Measurements from ENCODE around the gene DCDC2.
"Not testable (repeated sequence)": the region's sequence is repeated elsewhere in the genome, so short reads cannot be mapped to it uniquely, and the experiment has no call there.

DCDC2 gene

DNA sequence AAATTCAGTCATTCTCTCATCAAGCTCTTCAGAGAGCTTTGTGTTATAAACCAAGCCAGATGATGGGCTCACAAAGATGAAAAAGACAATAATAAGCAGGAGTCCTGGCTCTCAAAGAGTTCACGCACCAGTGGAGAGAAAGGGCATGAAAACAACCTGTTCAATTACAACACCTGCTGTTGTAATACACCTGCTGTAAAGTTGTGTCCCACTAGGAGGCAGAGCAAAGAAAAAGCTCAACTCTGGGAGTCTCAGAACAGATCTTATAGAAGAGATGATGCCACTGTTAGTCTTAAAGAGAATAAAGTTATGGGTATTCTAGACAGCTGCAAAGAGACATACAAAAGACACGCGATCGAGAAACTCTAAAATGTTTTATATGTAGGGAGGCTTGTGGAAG lies 100.6 kb downstream of the DCDC2 start:
- DNase-seq (ENCODE audit: low read depth), result no peak

DNA sequence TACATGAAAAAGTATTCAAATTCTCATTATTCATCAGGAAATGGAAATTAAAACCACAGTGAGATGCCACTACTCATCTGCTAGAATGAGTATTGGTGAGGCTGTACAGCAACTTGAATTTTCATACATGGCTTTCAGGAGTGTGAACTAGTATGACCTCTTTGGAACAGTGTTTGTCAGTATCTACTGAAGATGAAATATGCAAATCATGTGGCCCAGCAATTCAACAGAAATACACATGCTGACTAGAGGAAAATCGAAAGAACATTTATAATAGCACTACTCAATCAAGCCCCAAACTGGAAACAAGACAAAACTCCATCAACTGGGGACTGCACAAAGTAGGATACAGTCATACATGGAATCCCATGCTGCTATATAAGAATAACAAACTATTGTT lies 102.2 kb downstream of the DCDC2 start:
- DNase-seq (ENCODE audit: low read depth), result no peak

DNA sequence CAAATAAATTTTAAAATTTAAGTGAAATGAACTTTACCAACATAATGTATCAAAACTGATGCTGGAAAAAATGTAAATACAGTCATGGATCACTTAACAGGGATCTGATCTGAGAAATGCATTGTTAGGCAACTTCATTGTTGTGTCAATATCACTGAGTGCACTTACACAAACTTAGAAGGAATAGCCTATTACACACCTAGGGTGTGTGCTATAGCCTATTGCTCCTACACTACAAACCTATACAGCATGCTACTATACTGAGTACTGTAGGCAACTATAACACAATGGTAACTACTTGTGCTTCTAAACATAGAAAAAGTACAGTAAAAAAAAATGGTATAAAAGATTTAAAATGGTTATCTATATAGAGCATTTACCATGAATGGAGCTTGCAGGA lies 104.5 kb downstream of the DCDC2 start:
- DNase-seq (ENCODE audit: low read depth), result no peak

DNA sequence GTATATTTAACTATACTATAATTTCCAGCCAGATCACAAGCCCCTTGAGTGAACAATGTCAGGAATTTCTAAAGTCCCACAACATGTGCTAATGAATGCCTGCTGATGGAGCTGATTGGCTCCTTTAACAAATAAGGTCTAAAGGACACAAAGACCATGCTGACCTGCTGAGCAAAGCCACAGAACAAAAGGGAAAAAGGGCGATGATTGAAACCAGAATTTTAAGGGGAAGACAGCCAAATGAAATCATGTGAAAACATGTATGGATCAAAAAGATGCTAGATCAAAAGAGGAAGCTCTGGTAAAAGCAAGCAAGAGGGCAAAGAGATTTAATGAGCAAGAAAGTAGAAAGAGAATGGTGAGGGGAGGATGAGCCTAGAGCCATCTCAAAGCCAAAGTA lies 105.6 kb downstream of the DCDC2 start:
- DNase-seq (ENCODE audit: low read depth), result no peak

DNA sequence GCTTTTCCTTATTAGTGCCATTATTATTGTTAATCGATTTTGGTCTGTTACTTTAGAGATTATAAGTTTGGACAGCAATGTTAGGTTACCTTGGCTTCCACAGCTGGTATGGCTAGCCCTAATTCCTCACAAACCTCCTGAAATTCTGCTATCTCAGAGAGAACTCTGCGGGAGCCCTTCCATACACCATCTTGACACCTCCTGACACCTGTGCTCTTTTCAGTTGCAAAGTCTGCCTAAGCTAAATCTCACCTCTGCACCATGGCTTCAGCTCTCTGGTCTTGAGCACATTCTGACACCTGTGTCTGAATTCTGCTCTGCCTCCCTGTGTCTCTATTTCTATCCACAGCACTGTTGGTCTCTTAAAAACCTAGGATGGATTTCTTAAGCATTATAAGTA lies 106.5 kb downstream of the DCDC2 start:
- no peak for DNase-seq (ENCODE audit: low read depth)

DNA sequence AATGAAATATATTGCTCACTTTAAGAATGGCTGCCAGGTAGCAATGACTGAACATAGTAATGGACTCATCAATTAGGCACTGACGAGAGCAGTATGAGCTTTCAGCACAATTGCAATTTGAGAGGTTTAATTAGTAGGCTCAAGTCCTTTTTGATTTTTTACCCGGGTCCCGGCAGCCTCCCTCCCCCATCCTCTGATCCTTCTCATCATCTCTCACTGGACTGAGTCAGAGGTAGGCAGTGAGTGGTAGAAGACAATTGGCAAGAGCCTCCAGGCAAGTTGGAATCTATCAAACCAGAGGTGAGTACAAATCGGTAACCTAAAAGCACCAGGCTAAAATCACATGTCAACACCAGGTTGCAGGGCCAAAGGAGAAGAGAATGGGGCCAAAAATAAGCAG lies 107.9 kb downstream of the DCDC2 start:
- DNase-seq (ENCODE audit: low read depth), result no peak

DNA sequence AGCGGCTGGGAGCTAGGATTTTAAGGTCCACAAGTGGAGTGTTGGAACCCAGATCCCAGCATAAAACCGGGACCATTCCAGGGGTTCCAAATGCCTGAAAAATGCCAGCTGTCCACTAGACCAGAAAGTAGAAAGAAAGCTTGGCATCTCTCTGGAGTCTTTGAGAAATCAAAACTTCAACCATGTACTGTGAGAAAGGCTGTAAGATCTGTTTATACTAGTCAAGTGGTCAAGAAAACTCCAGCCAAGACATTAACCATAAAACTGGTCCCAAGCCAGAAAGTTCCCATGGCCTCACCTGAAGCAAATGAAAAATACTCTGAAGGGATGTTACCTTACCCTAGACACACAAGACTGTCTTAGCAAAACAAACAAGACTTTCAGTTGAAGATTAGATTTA lies 112.6 kb downstream of the DCDC2 start:
- DNase-seq (ENCODE audit: low read depth), result no peak

DNA sequence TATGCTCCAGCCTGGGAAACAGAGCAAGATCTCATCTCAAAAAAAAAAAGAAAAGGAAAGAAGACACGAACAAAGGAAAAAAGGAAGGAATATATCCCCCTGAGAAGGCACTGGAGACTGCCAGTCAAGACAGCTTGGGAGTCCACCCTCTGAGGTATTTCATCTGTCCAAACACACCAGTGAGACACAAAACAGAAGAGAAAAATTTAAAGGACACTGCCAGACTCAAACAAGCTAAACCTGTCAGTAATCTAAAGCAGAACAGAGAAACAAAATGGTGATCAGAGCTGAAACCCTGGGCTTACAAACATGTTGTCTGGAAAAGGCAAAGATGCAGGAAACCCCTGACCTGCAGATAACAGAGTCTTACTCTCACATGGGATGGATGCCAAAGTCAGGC lies 114.9 kb downstream of the DCDC2 start:
- DNase-seq (ENCODE audit: low read depth), result no peak

DNA sequence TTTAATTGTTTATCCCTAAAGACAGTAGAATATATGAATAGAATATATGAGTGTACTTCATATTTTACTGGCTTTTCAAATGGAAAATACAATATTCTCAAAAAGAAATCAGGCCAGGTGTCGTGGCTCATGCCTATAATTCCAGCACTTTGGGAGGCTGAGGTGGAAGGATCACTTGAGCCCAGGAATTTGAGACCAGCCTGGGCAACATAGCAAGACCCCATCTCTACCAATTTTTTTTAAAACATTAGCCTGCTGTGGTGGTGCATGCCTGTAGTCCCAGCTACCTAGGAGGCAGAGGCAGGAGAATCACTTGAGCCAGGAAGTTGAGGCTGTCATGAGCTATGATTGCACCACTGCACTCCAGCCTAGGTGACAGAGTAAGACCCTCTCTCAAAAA lies 116.1 kb downstream of the DCDC2 start:
- DNase-seq (ENCODE audit: low read depth), result not testable (repeated sequence)

DNA sequence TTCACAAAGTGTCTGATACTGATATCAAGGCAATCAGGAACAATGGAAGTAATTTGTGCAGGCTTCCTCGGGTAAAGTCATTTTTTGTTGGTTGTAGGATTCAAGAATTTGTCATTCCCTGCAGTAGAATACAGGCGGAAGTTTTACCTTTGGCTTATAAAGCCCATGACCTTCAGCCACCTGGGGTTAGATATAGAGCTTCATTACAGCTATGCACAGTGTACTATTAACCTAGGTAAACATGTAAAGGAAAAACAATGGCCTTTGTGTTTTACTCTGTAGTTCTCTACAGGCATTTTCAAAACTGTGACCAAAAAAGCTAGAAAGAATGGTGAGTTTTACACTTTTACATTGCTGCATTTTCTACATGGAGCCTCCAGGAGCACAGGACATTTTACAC lies 116.9 kb downstream of the DCDC2 start:
- no peak for DNase-seq (ENCODE audit: low read depth)

DNA sequence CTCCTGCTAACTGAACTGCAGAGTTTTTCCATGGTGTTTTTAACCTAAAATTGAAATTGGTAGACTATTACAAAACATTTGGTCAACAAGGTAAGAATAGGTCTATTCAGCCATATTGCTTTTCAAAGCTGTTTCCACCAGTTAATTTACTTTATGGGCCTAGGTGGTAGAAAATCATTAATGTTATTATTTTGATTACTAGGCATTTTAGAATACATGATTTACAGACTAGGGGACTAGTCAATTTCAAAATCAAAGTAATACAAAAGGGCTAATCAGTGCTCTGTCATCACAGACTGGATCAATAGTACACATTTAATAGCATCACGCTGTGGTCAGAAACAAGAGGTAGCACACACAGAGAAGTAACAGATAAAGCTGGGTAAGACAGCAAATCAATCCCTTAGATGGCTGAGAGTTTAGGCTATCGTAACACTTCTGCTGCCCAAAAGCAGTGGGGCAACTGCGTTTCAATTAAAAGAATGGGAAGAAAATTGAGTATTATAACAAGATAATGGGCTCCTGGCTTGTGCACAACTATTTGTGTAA lies 117.4 kb downstream of the DCDC2 start:
- DNase-seq (ENCODE audit: low read depth), result no peak

DNA sequence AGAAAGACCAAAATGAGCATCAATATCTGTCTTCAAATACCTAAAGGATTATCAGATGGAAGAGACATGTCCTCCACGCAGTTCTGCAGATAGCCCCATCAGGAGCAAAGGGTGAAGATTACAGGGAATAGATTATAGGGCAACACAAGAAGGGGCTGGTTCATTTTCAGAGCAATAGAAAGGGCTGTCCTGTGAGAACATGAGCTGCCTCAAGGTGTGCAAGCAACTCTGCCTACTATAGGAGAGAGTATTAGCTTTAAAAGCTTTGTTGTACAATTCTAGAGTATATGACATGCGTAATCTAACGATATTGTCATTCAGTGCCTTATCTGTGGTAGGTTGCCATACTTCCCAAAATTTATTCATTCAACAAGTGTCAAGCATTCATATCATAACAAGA lies 119.2 kb downstream of the DCDC2 start:
- no peak for DNase-seq (ENCODE audit: low read depth)

DNA sequence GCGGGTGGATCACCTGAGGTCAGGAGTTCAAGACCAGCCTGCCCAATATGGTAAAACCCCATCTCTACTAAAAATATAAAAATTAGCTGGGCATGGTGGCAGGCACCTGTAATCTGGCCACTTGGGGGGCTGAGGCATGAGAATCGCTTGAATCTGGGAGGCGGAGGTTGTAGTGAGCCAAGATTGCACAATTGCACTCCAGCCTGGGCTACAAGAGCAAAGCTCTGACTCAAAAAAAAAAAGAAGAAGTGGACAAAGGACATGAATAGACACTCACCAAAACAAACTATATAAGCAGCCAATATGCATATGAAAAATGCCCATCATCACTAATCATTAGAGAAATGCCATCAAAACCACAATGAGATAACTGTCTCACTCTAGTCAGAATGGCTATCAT lies 121.1 kb downstream of the DCDC2 start:
- DNase-seq (ENCODE audit: low read depth), result not testable (repeated sequence)

DNA sequence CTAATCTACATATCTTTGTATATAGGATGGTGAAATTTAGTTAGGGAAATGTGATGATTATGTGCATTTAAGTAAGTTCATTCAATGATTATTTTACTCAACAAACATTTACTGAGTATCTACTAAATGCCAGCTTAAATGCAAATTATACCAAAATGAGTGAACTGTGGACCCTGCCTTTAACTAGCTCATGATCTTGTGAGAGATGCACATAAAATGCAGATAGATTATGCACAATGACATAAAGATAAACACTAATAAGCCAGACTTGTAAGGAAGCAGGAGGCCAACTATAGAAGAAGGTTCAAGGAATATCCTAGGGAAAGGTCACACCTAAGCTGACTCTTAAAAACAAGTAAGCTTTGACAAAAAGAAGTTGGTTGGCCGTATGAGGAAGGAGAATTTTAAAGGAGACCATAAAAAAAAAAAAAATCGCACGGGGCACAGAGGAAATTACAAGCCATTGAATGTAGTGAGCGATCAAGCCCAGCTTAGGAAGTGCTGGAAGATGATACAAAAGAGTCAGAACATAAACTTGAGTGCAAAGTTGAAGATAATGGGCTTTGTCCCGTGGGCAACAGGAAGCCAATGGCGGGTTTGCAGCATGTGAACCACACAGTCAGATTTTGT lies 123.9 kb downstream of the DCDC2 start:
- no peak for DNase-seq (ENCODE audit: low read depth)

DNA sequence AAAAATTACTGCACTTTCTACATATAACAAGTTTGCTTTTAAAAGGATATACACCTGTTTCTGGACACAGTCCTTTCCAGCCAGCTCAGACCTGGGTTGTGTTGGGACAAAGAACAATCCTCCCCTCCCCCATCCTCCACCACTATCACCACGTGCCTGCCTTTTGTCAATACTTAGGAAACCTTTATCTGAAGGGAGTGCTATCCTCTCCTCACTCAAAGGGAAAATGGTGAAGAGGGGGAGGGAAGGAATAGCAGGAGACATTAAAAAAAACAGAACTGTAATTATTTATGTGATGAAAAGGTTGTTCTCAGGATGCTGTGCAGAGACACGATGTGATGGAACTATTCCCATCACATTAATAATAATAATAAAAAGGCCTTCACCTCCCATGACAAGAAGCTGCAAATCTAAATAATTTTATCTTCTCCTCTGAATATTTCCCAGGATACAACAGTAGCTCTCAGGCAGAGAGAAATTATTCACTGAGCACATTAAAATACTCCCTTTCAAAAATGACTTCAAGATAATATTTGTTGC lies 126.4 kb downstream of the DCDC2 start:
- no peak for DNase-seq (ENCODE audit: low read depth)

DNA sequence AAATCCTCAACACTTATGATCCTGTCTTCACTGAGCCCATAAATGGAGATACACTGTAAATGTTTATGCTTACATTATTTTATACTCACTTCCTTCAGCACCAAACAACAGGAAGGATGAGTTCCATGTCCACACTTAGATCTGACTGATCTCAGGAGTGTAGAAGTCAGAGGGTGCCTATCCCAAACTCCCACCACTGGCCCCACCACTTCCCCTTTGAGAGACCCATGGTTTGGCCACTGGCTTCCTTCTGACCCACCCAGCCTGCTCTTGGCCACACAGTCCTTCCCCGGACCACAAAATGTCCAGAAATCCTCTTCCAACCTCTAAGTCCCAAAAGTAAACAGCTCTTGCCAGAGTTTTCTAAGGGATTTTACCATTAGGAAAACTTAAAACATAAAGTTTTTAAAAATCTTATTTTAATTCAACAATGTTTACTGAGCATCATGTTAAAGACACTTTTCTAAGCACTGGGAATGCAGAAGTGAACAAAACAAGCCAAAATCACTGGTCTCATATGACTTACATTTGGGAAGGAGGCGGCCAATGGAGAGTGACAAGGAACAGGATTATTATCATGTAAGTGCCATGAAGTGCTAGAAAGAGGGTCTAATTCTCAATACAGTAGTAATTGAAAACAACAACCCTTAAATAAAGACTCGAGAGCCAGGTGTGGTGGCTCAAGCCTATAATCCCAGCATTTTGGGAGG lies 128.0 kb downstream of the DCDC2 start:
- DNase-seq (ENCODE audit: low read depth), result no peak

DNA sequence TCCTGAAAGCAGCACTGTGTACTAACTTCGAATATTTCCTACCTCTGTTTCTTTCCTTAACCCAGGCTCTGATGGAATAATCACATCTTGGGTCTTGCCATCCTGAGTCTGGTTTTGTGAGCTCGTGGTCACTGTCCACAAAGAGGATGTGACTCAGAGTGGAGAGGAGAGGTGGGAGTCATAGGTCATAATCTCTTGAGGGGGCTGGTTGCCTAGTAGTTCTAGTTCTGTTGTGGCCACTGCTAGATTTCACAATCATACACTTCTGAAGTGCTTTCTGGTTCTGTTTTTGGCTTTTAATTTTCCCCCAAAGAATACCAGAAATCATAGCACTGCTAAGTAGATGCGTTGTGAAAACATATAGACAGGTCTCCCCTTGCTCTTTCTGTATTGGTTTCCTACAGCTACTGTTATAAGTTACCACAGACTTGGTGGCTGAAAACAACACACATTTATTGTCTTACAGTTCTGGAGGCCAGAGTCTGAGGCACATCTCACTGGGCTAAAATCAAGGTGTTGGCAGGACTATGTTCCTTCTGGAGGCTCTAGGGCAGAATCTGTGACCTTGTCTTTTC lies 129.1 kb downstream of the DCDC2 start:
- no peak for DNase-seq (ENCODE audit: low read depth)

DNA sequence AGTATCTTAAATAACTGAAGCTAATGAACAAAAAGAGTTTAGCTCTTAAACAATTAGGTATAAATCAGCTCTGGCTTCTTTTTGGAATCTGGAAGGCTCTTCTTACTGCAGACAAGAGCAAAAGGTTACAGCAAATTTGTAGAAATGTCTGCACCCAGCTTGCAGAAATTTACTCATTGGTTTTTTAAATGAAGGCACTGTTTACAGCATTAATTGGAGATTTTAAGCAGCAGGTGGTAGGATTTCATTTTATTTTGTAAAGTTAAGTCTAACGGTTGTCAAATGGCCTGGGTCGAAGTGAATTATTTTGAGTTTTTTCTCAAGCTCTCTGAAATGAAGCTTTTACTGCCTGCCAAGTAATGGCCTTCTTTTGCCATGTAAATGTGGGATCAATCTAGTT lies 129.7 kb downstream of the DCDC2 start:
- no peak for DNase-seq (ENCODE audit: low read depth)

DNA sequence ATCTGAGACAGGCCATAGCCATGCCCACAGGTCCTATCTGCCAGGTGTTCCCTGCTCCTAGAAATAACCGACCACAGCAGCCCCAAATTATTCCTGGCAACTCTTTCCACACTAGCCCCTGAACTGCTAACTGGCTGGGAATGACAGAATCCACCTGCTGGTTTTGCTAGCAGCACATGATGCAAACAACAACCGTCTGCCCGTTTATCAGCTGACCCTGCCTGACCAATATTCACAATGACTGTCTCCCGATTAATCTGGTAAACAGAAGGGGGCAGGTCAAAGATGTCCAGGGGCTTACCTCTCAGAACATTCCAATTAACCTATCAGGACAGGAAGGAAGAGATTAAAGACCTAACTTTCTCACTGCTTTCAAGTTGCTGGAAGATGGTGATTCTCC lies 130.3 kb downstream of the DCDC2 start:
- DNase-seq (ENCODE audit: low read depth), result no peak

DNA sequence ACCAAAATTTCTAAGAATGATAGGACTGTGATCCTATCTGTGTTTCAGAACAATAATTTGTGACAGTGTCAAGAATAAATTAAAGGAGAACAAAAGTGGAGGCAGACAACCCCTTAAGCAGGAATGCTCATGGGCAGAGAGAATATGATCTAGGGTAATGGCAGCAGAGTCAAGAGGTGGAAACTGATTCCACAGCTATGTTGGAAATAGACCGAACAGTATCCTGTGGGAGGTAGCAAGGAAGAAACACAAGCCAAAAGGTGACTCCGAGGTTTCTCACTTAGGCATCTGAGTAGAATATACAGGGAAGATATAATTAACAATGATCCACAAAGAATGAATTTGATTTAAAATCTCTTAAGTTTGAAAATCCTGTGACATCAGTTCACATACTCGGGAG lies 131.3 kb downstream of the DCDC2 start:
- DNase-seq (ENCODE audit: low read depth), result no peak

DNA sequence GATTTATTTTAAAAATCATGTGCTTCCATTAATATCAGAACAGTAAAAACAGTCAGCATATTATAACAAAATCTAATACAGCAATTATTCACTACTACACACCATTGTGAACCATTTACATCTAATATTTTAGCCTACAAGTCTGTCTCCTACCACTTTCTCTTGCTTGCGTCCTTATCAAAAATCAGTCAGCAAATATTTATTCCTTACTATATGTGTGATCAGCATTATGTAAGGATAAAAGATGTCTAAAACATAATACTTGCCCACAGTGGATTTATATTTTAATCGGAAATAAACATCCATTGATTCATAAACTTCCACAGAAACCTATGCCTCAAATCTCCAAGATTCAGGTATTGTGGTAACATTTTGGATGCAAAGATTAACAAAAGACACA lies 132.0 kb downstream of the DCDC2 start:
- no peak for DNase-seq (ENCODE audit: low read depth)

DNA sequence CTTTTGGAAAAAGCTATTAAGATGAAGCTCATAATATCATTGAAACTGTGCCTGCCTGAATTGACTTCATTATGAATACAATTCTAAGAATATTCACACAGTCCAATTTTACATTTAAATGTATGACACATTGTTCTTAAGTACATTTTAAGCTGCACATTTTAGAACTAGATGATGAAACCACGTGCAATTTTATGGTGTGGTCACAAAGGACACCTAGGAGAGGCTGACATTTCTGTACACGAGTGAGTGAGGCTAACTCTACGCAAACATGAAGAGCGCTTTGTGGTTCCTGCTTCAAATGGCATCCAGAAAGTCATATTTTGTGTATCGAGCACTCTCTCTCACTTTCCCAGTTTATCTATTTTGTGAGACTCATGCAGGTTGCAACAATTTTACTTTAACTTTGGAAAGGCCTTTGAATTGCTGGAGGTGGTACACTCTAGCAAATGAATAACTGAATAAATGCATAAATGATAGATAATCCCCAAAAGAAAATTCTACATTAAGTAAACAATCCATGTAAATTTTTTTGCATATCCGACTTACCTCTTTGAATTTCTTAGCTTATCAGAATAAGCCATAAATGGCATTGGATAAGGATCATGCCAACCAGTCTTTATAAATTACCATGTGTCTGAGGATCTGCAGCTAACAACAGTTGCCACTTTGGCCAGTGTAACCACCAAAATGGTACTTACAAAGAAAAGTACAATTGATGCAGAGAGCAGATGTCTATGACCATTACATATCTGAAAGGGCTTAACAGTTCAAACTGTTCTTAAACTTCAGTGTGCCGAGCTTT lies 134.5 kb downstream of the DCDC2 start:
- no peak for DNase-seq (ENCODE audit: low read depth)

Data from stimulated activated CD8-positive, alpha-beta memory T cell treated with anti-CD3 and anti-CD28 coated beads, Interleukin-7, amount 100 ng/mL, for 24 hours (primary cell).